PC-3 (cell line): ENCODE data around the gene SRCAP.

Source experiments
- CTCF ChIP-seq: fragments of 300-600 bp; sonication (generic); conservative IDR thresholded peaks from 2 replicates; pipeline ENCODE4 v1.5.1; 2017; ENCODE audit warnings: antibody characterized with exemption, low read depth, mild to moderate bottlenecking, low read length
- EZH2 ChIP-seq: fragments of 300-600 bp; sonication (generic); IDR thresholded peaks from one replicate; pipeline ENCODE4 v1.6.1; 2017; ENCODE audit warnings: antibody characterized with exemption, mild to moderate bottlenecking, low read length; ENCODE audit not compliant: unreplicated experiment
- EZH2phosphoT487 ChIP-seq: fragments of 300-600 bp; sonication (generic); IDR thresholded peaks from 2 replicates; pipeline ENCODE4 v1.6.1; 2018; ENCODE audit warnings: mild to moderate bottlenecking, antibody characterized with exemption, low read length, borderline replicate concordance

DNA sequence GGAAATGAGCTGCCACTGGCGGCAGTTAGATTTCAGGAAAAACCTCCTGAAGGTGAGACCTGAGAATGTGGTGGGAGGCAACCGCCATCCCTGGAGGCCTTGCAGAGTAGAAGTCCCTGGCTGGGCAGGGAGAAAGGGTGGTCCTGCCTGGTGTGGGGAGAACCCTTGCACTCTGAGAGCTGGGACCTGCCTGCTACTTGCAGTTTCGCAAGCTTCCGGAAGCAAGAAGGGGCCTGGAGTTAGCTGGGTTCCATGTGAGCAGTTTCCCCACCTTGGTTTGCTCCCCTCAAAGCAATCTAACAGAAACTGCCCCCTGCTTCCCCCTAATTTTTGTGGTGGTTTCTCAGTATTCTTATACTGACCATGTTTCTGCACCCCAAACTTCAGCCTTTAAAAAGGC lies 81.6 kb downstream of the SRCAP start:
- no peak for TF ChIP-seq CTCF
- TF ChIP-seq EZH2, result no peak
- no peak for TF ChIP-seq EZH2phosphoT487
